HTR-8/SVneo (cell line): ENCODE data around the gene PPP1R11.

ENCODE experiments used
- DNase-seq: peaks from one replicate; pipeline ENCODE4 v3.0.0; 2011; ENCODE audit warnings: low spot score, mixed read lengths; ENCODE audit not compliant: insufficient read length
- FAIRE-seq: peaks from 2 replicates; lab custom pipeline; 2011; peaks lifted over from hg19 to GRCh38; lab: Jason Lieb, UNC

PPP1R11 gene

DNA sequence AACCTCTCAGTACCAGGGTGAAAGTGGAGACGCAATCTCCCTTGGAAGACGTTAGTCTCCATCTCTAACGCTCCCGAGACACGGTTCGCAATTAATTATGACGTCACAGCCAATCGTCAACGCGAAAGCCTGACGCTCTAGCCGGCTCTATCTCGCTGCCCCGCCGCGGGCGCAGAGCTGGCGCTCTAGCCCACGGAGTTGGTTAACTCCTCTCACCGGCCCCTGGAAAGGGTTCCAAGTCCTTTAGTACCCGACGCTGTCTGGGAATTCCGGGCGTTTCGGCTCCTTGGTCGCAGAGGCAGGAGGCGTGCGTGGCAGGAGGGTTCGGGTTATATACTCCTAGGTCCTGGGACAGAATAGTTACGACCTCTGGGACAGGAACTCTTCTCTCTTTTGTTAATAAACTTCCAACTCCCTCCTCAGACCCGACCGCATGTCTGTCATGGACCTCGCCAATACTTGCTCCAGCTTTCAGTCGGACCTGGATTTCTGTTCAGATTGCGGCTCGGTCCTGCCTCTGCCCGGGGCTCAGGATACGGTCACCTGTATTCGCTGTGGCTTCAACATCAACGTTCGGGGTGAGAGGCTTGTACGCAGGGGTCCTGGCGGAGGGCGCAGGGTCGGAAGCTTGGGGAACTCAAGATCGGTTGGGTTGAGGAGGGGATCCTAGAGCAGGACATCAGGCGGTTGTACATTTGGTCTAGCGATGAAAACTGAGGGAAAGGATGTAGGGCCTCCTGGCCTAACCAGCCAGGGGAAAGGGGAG, 5.7 kb upstream of the PPP1R11 start, which contains the start of gene POLR1H:
POLR1H (plus strand) TSS at position 174 of the 766 bp plus-strand sequence; CDS start at position 434, 260 bp downstream.
- FAIRE-seq = peak; percentile 89
- peak; percentile 92 for DNase-seq

DNA sequence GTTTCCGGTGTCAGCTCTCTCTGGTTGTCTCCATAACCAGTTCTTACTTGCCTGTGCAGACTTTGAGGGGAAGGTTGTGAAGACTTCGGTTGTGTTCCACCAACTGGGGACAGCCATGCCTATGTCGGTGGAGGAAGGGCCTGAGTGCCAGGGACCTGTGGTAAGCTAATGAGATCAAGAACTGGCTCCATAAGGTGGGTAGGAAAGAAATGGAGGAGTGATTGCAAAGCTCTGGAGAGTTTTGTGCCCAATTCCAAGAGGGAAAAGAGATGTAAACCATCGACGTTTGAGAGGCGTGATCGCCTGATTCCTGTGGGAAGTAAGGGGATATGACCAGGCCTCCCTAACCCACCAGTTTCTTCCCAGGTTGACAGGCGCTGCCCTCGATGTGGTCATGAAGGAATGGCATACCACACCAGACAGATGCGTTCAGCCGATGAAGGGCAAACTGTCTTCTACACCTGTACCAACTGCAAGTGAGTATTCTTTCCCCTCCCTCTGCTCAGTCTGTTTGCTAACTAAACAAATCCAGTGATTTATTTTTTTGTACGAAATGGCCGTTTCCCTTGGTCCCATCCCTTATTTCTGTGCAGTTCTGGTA, 5.0 kb upstream of the PPP1R11 start:
- DNase-seq = no peak
- FAIRE-seq = no peak

GRCh38 chr6:30062471-30063178, 4.4 kb upstream of the PPP1R11 start:
- DNase-seq (no peak), FAIRE-seq (no peak)

DNA sequence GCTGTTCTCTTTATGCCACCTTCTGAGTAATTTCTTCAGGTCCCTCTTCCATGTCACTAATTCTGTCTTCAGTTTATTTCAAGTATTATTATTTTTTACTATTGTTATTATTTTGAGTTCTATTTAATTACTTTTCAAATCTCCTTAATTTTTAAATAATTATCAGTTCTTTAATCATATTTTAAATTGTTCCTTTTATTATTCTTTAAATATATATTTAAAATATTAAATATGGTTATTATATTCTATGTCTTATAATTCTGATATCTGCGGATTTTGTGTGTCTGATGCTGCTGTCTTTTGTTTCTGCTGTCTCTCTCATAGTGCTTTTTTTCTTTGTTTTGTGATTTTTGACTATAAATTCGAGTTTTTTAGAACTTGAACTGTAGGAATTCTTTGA, 3.7 kb upstream of the PPP1R11 start:
- DNase-seq (no peak), FAIRE-seq (no peak)

DNA sequence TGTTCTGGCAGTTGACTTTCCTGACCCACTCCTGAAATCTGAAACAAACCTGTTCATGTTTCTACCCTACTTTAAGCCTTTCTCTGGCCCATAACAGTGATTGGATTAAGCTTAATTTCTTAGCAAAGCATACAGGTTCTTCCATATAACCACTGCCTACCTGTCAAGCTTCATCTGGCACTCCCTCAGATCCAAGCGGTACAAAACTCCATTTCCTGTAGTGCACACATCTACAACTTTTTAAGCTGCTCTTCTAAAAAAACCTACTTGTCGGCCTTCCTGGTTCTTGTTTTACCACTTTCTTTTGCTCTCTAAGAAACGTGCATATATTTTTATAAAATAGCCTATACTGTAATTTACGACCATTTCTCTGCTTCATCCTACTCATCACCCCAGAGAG, 916 bp upstream of the PPP1R11 start:
- no peak for FAIRE-seq

GRCh38 chr6:30067460-30068139, 602 bp downstream of the PPP1R11 start:
- no peak for DNase-seq
- FAIRE-seq = no peak

More for the DNA sequence above, 916 bp upstream of the PPP1R11 start:
- no peak for DNase-seq

GRCh38 chr6:30071081-30071818, 4.3 kb downstream of the PPP1R11 start:
- DNase-seq = no peak
- no peak for FAIRE-seq

DNA sequence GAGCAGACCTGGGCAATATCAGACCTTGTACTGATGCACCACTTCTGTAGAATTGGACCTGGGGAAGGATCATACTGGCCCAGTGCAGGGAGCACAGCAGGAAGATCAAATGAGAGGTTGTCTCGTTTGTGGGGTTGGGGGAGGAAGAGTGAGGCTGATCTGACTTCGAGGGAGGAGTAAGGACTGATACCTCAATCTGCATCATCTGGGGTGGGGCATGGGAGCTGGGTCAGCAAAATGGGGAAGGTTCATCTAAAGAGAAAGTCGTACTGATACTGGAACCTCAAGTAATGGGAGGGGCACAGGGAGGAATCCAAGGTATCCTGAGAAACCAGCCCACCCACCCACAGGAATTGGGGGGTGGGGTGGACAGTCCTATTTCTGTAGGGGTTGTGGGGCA, 4.9 kb downstream of the PPP1R11 start:
- no peak for DNase-seq
- FAIRE-seq = no peak

- DNase-seq (no peak), FAIRE-seq (no peak)
These were observed 6.7 kb downstream of the PPP1R11 start for GRCh38 chr6:30073489-30074235.

- DNase-seq (no peak), FAIRE-seq (no peak)
These were observed 7.5 kb downstream of the PPP1R11 start for GRCh38 chr6:30074331-30075093.

DNA sequence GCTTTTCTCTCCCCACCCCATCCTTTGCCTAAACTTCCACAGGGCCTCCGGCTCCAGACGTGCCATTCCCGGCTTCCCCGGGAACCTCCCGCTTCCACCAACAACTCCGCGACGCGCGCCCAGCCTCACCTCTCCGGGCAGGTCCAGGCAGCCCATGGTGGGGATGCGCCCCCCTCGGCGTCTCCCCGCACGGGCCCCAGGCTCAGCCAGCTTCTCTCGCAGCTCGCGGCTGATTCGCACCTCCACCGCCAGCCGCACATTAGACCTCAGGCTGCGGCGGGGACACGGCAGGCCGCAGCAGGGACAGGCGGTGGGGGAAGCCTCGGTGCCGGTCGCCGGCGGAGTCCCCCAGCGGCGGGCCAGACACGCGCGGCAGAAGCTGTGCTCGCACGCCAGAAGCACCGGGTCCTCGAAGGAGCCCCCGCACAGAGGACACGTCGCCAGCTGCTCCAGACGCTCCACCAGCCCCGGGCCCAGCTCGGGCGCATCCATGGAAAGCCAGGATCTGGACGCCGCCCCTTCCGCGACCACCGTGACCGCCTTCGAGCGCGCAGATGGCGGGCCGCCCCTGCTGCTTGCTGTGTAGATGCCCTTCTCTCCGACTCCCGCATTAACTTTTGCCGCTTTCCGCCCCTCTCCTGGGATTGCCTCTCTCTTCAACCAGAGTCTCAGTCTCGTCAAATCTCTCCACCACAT, 8.2 kb downstream of the PPP1R11 start, which contains the start of gene RNF39:
RNF39 (minus strand) TSS at position 676 of the 696 bp plus-strand sequence; CDS start at position 492, 184 bp downstream.
- no peak for FAIRE-seq
- no peak for DNase-seq

DNA sequence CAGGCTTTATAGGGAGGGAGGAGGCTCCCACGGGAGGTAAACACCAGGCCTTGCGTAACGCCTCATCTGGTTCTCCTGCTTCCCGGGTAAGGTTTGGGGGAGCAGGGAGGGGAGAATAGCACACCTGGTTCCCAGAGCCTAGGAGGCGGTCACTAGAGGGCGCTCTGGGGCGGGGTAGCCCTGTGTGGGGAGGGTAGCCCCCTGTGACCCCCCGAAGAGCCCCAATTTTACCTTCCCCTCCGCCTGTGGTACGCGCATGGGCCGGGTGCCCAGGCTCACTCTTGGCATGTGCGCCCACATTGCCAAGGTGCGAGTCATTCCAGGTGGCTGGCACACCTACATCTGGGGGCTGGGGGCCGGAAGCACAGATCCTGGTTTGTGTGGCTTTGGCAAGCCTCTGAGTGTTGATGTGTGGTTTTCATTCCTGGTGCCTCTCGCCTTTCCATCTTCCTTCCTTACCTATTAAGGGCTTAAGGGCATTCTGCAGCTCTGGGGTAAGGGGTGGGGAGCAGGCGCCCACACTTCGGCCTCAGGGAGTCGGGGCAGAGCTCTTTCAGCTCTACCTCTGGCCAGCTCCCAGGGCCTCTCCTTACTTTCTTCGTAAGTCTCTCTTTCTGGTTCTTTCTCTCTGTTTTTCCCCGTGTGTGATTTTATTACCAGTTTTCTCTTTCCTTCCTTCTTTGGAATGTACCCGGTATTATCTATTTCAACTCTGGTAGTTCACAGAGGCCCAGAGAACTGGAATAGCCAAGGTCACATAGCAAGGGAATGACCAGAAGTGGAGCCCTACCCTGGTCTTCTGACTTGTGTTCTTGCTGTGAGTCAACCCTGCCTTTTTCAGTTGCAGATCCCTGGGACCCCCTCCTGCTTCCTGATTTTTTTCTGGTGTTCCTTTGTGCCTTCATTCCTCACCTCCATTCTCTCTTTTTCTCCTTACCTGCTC, 9.1 kb downstream of the PPP1R11 start:
- FAIRE-seq (no peak), DNase-seq (no peak)

- FAIRE-seq (no peak), DNase-seq (no peak)
These were observed 10.2 kb downstream of the PPP1R11 start for GRCh38 chr6:30077218-30077617.

- FAIRE-seq (no peak), DNase-seq (no peak)
These were observed 20.9 kb downstream of the PPP1R11 start for GRCh38 chr6:30087876-30088275.

DNA sequence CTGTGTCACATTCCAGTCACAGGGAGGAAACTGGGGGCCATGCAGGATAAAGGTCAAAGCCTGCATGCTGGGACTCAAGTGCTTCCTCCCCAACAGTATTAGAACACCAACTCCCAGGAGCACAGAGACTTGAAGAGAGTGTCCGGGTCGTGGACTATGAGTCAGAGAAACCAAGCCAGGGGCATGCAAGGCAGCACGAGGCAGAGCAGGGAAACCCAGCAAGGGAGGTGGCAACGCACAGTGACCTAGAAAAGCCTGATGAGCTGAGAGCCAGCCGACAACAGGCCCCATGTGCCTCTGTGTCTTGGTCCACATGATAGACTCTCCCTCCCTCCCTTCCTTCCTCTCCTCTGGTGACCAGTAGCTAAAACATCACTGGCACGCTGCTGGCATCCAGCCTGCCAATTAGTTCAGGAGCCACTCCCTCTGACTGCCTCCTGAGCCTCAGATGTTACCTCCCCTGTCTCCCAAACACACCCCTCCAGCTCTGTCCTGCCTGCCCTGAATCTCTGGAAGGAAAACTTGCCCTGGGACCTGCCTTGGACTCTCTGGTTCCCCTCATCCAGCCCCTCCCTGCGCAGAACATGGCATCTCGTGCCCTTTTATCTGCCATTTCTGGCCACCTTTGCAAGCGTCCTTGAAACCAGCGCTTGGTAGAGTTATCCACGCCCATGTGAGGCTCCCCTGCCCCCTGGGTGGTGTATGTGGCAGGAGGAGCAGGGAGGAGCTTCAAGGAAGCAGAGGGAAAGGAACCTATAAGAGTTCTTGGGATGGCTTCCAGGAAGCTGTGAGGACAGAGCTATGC, 24.8 kb downstream of the PPP1R11 start:
- no peak for FAIRE-seq
- DNase-seq = no peak
